ENCODE results near the gene SMIM13. TPM values are rescaled to one million over a fixed set of nuclear protein-coding genes. Genes with fewer than 3 reads are reported as not detected.

SMIM13 gene
- total RNA-seq, 2 donors from 2014 or later, result 7.5 to 8.4 TPM

- no peaks in the 10 kb centered on the region for H3K4me1 ChIP-seq (ENCODE audit: control insufficient read depth in 1 of 2, low read depth in 2 of 2)
- DNase-seq (ENCODE audit: low spot score) (no peak), ATAC-seq (ENCODE audit: insufficient number of reproducible peaks, low FRiP score, low read depth) (no peak)
- H3K36me3 ChIP-seq, result no peaks in the 10 kb centered on the region
- H3K4me3 ChIP-seq, result no peak overlapping the region
- no peaks in the 10 kb centered on the region for H3K9me3 ChIP-seq
- no peak overlapping the region for H3K27ac ChIP-seq
- no peaks in the 10 kb centered on the region for H3K27me3 ChIP-seq (replicated peaks; ENCODE audit: insufficient read depth)
- no peak for TF ChIP-seq CTCF (IDR thresholded peaks at IDR 0.05)
These were observed 58.9 kb downstream of the SMIM13 start for GRCh38 chr6:11152581-11152980.

DNA sequence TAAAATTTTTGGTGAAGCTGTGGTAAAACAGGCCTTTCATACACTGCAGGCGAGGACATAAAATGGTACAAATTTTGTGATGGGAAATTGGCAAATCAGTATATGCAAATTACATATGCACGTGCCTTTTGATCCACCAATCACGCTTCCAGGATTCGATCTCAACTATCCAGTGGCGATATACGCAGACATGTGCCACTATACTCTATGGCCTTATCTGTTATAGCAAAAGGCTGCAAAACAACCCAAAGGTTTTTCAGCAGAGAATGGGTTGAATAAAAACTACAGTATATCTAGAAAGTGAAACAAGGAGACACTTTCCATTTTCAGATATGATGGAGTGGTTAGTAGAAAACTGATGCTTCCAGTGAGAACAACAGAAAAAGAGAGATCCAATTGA, 59.8 kb downstream of the SMIM13 start:
- TF ChIP-seq CTCF (IDR thresholded peaks at IDR 0.05), result no peak
- Histone ChIP-seq H3K27ac (no peak overlapping the region), H3K9me3 (no peaks in the 10 kb centered on the region), H3K27me3 (replicated peaks; ENCODE audit: insufficient read depth) (no peaks in the 10 kb centered on the region), H3K36me3 (no peaks in the 10 kb centered on the region), H3K4me1 (ENCODE audit: control insufficient read depth in 1 of 2, low read depth in 2 of 2) (no peaks in the 10 kb centered on the region), H3K4me3 (no peak overlapping the region)
- DNase-seq (ENCODE audit: low spot score) (no peak), ATAC-seq (ENCODE audit: insufficient number of reproducible peaks, low FRiP score, low read depth) (no peak)

GRCh38 chr6:11155589-11155988, 62.0 kb downstream of the SMIM13 start:
- Histone ChIP-seq H3K9me3 (no peaks in the 10 kb centered on the region), H3K4me3 (no peak overlapping the region), H3K36me3 (no peaks in the 10 kb centered on the region), H3K27me3 (replicated peaks; ENCODE audit: insufficient read depth) (no peaks in the 10 kb centered on the region), H3K27ac (no peak overlapping the region), H3K4me1 (ENCODE audit: control insufficient read depth in 1 of 2, low read depth in 2 of 2) (no peaks in the 10 kb centered on the region)
- ATAC-seq (ENCODE audit: insufficient number of reproducible peaks, low FRiP score, low read depth) (no peak), DNase-seq (ENCODE audit: low spot score) (no peak)
- no peak for TF ChIP-seq CTCF (IDR thresholded peaks at IDR 0.05)

- no peak for ATAC-seq (ENCODE audit: insufficient number of reproducible peaks, low FRiP score, low read depth)
- no peak for TF ChIP-seq CTCF (IDR thresholded peaks at IDR 0.05)
- H3K4me1 ChIP-seq (ENCODE audit: control insufficient read depth in 1 of 2, low read depth in 2 of 2), result no peaks in the 10 kb centered on the region
These were observed 66.6 kb downstream of the SMIM13 start for GRCh38 chr6:11160199-11160598.

GRCh38 chr6:11161031-11161956, 67.7 kb downstream of the SMIM13 start:
- no peak for TF ChIP-seq CTCF (IDR thresholded peaks at IDR 0.05)
- H3K27me3 ChIP-seq (replicated peaks; ENCODE audit: insufficient read depth), result no peaks in the 10 kb centered on the region
- ATAC-seq (ENCODE audit: insufficient number of reproducible peaks, low FRiP score, low read depth), result no peak
- H3K4me1 ChIP-seq (ENCODE audit: control insufficient read depth in 1 of 2, low read depth in 2 of 2), result no peaks in the 10 kb centered on the region
- H3K36me3 ChIP-seq, result no peaks in the 10 kb centered on the region
- DNase-seq (ENCODE audit: low spot score), result no peak
- no peaks in the 10 kb centered on the region for H3K9me3 ChIP-seq
- no peak overlapping the region for H3K27ac ChIP-seq
- H3K4me3 ChIP-seq, result no peak overlapping the region

More at GRCh38 chr6:11160199-11160598, 66.6 kb downstream of the SMIM13 start:
- Histone ChIP-seq H3K27me3 (replicated peaks; ENCODE audit: insufficient read depth) (no peaks in the 10 kb centered on the region), H3K9me3 (no peaks in the 10 kb centered on the region), H3K27ac (no peak overlapping the region), H3K4me3 (no peak overlapping the region), H3K36me3 (no peaks in the 10 kb centered on the region)
- no peak for DNase-seq (ENCODE audit: low spot score)
